Central memory CD4-positive, alpha-beta T cell (primary cell): Measurements from ENCODE around the gene EDEM1.

ENCODE experiments used
- DNase-seq: peaks from one replicate; pipeline ENCODE4 v3.0.0; 2022

The EDEM1 gene

GRCh38 chr3:5201536-5201935 lies 14.0 kb downstream of the EDEM1 start:
- no peak for DNase-seq

GRCh38 chr3:5202222-5202621 lies 14.7 kb downstream of the EDEM1 start:
- no peak for DNase-seq

DNA sequence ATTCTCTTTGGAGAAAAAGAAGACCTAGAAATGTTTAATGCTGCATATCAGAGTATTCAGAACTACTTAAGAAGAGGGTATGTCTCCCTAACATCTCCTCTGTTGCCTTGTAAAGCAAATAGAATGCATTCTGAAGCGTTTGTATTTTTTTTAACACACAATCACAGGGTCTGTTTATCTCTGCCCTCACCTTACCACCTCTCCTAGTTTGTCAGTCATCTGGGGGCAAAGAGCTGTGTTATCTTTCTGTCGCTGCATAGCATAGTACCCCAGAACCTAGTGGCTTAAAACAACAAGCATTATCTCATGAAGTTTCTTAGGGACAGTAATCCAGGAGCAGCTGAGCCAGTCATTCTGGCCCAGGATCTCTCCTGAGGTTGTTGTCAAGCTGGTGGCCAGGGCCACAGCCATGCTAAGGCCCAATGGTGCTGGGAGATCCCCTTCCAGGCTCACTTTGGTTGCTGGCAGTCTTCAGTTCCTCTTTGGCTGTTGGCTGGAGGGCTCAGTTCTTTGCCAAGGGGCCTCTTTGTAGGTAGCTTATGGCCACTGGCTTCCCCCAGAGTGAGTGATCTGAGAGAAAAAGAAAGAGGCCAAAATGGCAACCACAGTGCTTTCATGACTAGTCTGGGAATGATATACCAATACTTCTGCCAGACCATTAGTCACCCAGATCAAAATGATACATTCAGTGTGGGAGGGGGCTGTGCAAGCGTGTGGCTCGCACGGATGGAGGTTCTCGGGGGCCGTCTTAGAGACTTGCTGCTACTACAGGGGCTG lies 17.8 kb downstream of the EDEM1 start:
- no peak for DNase-seq

DNA sequence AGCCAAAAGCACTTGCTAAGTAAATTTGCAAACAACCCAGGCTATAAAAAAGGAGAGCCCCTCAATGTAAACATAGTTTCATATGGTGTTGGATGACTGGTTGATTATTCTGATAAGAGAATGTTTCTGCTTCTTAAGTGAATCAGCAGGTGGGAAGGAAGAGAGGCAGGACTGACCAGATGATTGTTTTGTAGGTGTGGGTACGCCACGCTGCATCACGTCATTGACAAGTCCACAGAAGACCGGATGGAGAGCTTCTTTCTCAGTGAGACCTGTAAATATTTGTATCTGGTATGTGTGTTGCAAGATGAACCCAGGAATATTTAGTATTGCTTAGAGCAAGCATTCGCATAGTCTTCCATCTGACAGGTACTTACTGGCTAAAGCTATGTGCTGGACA lies 23.4 kb downstream of the EDEM1 start:
- DNase-seq = no peak

DNA sequence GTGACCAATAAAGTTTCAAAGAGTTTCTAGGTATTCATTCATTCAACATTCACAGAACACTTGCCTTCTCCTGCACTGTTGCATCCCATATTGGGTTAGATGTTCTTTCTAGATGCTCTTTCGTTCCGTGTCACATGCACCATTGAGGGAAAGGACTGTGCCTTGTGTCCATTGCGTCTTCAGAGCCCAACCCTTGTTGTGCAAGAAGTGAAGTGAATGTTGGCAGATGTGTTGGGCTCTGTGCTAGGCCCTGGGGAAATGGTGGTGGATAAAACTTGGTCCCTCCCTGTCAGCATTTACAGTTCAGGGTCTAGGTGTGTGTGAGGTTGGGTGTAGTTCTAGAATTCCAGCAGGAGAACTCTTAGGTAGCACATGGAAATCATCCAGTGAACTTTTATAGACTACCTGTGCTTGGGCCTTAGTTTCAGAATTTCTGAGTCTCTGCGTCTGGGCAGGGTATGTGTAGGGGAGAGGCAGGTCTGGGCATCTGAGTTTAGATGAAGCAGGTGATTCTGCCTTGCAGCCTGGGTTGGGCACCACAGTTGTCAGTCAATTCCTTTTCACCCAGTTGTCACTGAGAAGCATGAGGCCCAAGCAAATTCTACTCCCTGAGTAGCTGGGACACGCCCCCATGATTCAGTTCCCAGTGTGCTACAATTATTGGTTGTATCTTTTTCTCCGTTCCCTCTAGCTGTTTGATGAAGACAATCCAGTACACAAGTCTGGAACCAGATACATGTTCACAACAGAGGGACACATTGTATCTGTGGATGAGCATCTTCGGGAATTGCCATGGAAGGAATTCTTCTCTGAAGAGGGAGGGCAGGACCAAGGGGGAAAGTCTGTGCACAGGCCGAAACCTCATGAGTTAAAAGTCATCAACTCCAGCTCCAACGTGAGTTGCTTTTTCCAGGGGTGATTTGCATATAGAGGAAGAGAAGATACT lies 25.4 kb downstream of the EDEM1 start:
- DNase-seq = no peak

- no peak for DNase-seq
Observed at GRCh38 chr3:5213574-5213966, 26.1 kb downstream of the EDEM1 start.

GRCh38 chr3:5214352-5214751 lies 26.8 kb downstream of the EDEM1 start:
- no peak for DNase-seq

DNA sequence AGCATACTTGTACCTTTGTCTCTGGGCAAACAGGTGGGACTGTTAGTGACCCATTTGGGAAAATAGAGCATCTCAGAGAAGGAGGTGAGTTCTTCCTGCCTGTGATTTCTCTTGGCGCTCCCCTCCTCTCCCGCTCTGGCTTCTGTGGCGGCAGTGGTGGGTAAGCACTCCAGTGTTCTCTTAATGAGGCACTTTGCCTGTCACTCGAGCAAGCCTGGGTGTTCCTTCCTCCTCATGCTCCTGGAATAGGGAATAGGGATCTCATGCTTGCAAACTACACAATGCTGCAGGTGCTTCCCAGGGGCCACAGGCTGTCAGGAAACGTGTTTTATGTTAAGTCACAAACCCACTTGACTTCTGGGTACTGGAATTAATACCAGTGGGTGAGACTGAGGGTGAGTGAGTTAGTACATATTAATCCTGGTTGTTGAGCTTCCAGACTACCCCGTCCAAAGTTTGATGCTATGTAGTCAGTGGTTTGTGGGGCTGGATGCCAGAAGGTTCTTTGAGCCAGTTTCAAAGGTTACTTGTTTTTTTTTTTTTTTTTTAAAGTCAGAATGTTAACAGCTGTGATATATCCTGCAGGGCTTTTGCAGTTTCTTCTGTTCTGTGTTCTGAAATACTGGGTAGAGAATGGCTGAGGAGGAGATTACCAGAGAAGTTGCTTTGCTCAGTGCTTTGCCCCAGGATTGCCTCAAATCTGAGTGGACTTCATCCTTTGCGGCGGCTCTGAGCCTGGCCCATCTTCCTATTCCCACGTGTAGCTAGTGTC lies 30.5 kb downstream of the EDEM1 start:
- DNase-seq = no peak

GRCh38 chr3:5218815-5219214 lies 31.3 kb downstream of the EDEM1 start:
- no peak for DNase-seq

DNA sequence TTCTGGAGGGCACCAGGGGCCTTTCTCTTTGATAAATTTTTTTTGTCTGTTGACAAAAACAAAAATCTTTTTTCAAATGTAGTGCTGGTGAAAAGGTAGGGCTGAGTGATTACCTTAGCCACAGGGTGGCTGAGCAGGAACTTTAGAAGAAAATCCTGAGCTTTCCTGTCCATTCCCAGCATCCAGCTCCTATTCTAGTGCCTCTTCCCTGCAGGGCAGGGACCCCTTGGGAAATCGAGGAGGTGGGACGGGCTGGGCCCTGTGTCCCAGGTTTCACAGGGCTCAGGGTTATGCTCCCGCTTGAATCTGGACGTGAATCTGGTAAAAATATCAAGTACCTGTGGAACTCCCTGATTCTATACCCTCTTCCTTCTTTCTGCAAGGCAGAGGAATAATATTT lies 31.7 kb downstream of the EDEM1 start:
- no peak for DNase-seq

GRCh38 chr3:5220193-5220592 lies 32.7 kb downstream of the EDEM1 start:
- no peak for DNase-seq

DNA sequence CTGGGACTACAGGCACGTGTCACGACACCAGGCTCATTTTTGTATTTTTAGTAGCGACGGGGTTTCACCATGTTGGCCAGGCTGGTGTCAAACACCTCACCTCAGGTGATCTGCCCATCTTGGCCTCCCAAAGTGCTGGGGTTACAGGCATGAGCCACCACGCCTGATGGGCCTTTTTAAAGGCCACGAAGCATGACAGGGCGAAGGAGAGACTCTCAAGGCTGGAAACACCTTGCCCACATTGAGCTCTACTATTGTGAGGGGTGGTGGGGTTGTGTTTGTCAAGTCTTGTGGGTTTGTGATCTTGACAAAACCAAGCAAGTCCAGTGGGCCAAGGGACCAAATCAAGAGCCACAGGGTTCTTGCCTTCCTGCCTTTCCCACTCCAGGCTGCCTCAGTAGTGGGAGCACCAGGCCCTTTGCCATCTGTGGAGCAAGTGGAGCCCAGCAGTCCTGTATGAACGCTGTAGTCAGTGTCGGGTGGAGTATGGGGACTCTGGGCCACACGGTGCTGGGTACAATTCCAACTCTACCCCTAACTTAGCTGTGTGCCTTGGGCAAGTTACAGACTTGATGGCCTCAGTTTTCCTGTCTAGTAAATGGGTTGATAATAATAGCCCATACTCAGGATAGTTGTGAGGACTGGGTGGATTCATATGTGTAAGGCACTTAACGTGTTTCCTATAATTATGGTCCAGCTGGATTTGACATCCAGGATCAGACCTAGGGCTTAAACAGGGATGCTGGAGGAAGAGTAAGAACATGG lies 33.3 kb downstream of the EDEM1 start:
- DNase-seq = no peak

- DNase-seq = no peak
Observed at GRCh38 chr3:5221701-5222100, 34.2 kb downstream of the EDEM1 start.

GRCh38 chr3:5222283-5223005 lies 34.9 kb downstream of the EDEM1 start:
- DNase-seq = no peak

DNA sequence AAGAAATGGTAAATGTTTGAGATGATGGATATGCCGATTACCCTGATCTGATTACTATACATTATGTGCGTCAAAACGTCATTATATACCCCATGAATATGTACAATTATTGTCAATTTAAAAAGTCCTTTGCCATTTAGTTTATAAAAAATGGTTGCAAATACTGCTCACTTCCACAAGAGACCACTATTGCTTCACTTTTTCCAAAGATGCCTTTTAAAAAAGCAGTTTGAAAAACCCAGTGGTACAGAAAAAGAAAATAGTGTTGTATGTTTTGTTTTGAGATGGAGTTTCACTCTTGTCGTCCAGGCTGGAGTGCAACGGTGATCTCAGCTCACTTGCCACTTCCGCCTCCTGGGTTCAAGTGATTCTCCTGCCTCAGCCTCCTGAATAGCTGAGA lies 39.3 kb downstream of the EDEM1 start:
- DNase-seq = no peak

GRCh38 chr3:5227812-5228211 lies 40.3 kb downstream of the EDEM1 start:
- no peak for DNase-seq

- DNase-seq = no peak
Observed at GRCh38 chr3:5229414-5229813, 41.9 kb downstream of the EDEM1 start.

GRCh38 chr3:5231074-5231473 lies 43.6 kb downstream of the EDEM1 start:
- no peak for DNase-seq

DNA sequence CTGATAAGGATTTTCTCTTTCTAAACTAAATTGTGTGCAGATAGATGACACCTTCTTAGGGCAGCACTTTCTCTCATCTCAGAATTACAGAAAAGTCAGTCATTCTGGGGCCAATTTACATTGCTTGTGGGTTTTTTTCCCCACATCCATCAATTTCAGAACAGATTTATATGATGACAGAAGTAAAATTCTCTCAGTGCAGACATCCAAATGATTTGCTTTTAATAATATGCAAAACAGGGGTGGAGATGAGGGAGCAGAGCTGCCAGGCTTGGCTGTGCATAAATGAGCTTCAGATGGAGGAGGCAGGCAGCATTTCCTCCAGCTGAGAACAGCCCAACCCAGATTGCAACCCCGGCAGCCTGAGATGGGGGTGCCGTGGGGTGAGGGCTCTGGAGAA lies 44.0 kb downstream of the EDEM1 start:
- DNase-seq = no peak

- DNase-seq = no peak
Observed at GRCh38 chr3:5232570-5232969, 45.1 kb downstream of the EDEM1 start.

- DNase-seq = no peak
Observed at GRCh38 chr3:5233026-5233425, 45.5 kb downstream of the EDEM1 start.

DNA sequence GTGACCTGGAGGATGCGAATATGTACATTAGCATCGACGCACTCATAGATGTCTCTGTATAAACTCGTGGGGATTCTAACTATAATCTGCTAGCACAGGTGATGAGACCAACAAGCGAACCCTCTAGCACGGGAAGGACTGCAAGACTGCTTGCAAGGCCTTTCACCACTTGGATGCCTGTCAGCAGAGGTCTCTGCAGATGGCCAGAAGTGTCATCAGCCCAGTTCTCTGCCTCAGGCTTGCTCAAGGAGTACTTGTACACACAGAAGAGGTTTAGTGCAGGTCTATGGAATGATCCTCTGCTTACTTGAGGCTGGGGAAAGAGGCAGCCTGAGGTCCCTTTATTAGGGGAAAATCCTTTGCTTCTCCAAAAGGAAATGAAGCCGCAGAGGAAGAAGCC lies 48.1 kb downstream of the EDEM1 start:
- DNase-seq = no peak
